Progenitor cell of endocrine pancreas (in vitro differentiated cells): ENCODE results near the gene TREX2. TPM values are rescaled to one million over a fixed set of nuclear protein-coding genes. Genes with fewer than 3 reads are reported as not detected.

Experiments used
- DNase-seq: peaks from one replicate; pipeline ENCODE4 v3.0.0; 2021; ENCODE audit warnings: low spot score; ENCODE audit not compliant: unreplicated experiment
- H3K27ac Mint-ChIP-seq: 2 replicates; pipeline ENCODE4 v1.8.0; 2021; ENCODE audit warnings: mild to moderate bottlenecking, moderate library complexity, mixed read lengths
- H3K27me3 Mint-ChIP-seq: 2 replicates; pipeline ENCODE4 v1.8.0; 2021; ENCODE audit warnings: mixed read lengths
- H3K36me3 Mint-ChIP-seq: 2 replicates; pipeline ENCODE4 v1.8.0; 2022; ENCODE audit warnings: mixed read lengths; ENCODE audit not compliant: insufficient read depth
- H3K4me1 Mint-ChIP-seq: 2 replicates; pipeline ENCODE4 v1.8.0; 2021; ENCODE audit warnings: low read depth, mixed read lengths
- H3K4me3 Mint-ChIP-seq: 2 replicates; pipeline ENCODE4 v1.8.0; 2021; ENCODE audit warnings: low read depth, mild to moderate bottlenecking, moderate library complexity, mixed read lengths
- H3K9me3 Mint-ChIP-seq: 2 replicates; pipeline ENCODE4 v1.8.0; 2021; ENCODE audit warnings: low read depth, mixed read lengths
- total RNA-seq: library from RNA; stranded (reverse); gene quantifications from 2 replicates; pipeline ENCODE4 v1.2.1, GENCODE V29; 2021
- TF ChIP-seq, protein P1 (sequence below): fragments of 200-600 bp; sonication (generic); IDR thresholded peaks from one replicate; pipeline ENCODE4 v1.5.0; 2021; ENCODE audit warnings: antibody characterized with exemption, mild to moderate bottlenecking; ENCODE audit not compliant: unreplicated experiment

Gene TREX2
- total RNA-seq, 1 donor from 2014 or later: 0.41 TPM

DNA sequence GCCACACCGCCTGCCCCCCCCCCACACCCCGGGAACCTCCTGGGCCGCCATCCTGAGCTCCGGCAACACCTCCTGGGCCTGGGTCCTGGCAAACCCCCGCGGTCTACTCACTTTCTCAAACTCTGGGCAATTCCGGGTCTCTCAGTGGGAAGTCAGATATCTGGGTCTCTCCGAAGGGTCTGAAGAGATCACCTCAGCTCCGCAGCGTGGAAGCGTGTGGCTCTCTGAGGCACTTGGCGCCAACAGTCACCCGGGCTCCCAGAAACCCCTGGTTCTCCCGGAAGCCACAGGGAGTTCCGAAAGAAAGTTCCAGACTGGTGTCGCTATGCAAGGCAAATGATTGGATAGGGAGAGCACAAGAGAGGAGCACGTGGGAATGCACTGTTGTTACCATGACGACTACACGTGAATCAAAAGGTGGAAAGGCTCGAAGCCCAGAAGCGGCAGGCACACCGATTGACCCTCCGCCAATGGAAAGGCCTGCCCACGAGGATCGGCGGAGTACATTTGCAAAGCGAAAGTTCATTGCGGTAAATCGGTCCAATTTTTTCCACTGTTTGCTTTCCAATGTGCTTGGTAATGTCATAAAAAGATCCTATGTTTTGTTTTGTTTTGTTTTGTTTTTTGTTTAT, 44.6 kb downstream of the TREX2 start, which contains the start of gene PNMA6E:
Gene PNMA6E, minus strand, starts transcription at position 218 of the 632 bp plus-strand sequence. CDS start 2,501 bp downstream, outside the sequence.
- Mint-ChIP-seq H3K27me3 (peaks cover 25% of the 10 kb centered on the region), H3K4me3 (no peak within 1 kb of the TSS), H3K9me3 (peaks cover 19% of the 10 kb centered on the region), H3K4me1 (peaks cover 2% of the 10 kb centered on the region), H3K27ac (no peak within 1 kb of the TSS), H3K36me3 (peaks cover 4% of the 10 kb centered on the region)
- TF ChIP-seq, protein P1, sequence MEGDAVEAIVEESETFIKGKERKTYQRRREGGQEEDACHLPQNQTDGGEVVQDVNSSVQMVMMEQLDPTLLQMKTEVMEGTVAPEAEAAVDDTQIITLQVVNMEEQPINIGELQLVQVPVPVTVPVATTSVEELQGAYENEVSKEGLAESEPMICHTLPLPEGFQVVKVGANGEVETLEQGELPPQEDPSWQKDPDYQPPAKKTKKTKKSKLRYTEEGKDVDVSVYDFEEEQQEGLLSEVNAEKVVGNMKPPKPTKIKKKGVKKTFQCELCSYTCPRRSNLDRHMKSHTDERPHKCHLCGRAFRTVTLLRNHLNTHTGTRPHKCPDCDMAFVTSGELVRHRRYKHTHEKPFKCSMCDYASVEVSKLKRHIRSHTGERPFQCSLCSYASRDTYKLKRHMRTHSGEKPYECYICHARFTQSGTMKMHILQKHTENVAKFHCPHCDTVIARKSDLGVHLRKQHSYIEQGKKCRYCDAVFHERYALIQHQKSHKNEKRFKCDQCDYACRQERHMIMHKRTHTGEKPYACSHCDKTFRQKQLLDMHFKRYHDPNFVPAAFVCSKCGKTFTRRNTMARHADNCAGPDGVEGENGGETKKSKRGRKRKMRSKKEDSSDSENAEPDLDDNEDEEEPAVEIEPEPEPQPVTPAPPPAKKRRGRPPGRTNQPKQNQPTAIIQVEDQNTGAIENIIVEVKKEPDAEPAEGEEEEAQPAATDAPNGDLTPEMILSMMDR: no peak
- DNase-seq: no peak

DNA sequence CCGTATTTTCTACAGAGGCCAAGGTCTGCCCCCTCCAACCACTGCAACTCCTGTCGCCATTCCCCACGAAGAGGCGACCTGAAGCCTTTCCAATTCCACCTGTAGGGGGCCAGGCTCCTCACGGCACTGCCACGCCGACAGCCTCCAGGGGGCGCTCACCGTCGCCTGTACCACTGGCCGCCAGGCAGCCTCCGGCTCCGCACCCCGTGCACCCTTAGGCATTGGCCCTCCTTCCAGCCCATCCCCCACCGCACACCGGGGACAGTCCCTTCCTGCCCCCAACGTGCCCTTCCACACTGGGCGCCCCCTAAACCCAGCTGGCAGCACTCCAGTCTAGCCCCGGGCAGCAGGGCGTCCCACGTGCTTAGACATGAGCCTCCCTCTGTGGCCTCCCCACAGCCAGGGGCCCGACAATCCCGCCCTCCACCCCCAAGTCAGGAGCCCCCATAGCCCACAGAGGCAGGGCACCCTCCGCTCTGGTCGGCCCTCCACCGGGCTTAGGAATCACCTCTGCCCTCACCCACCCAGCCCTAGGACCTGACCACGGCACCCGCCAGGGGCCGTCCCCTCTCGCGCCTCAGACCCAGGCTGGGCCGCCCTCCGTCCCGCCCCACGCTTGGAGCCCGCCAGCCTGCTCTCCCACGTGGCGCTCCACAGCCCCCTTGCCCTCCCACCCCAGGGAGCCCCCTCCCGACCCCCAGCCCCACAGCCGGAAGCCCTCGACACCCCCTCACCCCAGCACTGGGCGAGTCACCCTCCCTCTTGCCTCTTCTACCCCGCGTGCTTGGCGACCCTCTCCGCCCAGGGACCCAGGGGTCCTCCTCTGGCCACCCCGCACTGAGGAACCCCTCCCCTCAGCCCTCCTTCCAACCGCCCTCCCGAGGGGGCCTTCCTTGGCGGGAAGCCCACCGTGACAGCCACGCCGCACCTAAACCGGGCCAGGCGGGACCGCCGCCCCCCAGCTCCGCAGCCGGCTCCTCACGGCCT, 45.4 kb downstream of the TREX2 start:
- peaks cover 2% of the 10 kb centered on the region for H3K4me1 Mint-ChIP-seq
- H3K27ac Mint-ChIP-seq: no peak overlapping the region
- no peak for DNase-seq
- TF ChIP-seq, protein P1: peak; percentile 64
- no peak overlapping the region for H3K4me3 Mint-ChIP-seq
- peaks cover 19% of the 10 kb centered on the region for H3K9me3 Mint-ChIP-seq
- H3K36me3 Mint-ChIP-seq: peaks cover 4% of the 10 kb centered on the region
- H3K27me3 Mint-ChIP-seq: peaks cover 19% of the 10 kb centered on the region

DNA sequence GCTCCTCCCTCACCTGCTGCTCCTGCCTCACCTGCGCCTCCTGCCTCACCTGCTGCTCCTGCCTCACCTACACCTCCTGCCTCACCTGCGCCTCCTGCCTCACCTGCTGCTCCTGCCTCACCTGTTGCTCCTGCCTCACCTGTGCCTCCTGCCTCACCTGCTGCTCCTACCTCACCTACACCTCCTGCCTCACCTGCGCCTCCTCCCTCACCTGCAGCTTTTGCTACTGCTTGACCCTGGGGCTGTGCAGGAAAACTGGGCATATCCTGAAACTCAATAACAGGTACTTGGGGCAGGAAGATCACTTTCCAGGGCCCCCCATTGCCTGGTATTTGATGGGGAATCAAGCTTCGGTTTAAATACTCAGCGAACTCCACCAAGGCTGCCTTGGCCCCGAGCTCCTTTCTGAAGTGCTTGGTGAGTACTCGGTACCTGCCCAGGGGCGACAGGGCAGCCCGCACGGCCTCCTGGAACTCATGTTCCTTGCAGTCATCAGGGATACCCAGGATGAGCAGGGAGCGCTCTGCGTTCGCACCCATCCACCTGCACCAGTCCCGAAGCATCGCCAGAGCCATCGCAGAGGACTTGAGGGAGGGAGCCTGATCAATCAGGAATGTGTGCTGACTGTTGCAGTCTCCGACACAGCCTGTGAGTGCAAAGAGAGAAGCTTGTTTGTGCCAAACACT, 47.4 kb downstream of the TREX2 start:
- no peak overlapping the region for H3K27ac Mint-ChIP-seq
- DNase-seq: no peak
- peaks cover 17% of the 10 kb centered on the region for H3K27me3 Mint-ChIP-seq
- no peak overlapping the region for H3K4me3 Mint-ChIP-seq
- H3K9me3 Mint-ChIP-seq: peaks cover 19% of the 10 kb centered on the region
- peaks cover 2% of the 10 kb centered on the region for H3K4me1 Mint-ChIP-seq
- H3K36me3 Mint-ChIP-seq: peaks cover 4% of the 10 kb centered on the region
- TF ChIP-seq, protein P1: no peak

DNA sequence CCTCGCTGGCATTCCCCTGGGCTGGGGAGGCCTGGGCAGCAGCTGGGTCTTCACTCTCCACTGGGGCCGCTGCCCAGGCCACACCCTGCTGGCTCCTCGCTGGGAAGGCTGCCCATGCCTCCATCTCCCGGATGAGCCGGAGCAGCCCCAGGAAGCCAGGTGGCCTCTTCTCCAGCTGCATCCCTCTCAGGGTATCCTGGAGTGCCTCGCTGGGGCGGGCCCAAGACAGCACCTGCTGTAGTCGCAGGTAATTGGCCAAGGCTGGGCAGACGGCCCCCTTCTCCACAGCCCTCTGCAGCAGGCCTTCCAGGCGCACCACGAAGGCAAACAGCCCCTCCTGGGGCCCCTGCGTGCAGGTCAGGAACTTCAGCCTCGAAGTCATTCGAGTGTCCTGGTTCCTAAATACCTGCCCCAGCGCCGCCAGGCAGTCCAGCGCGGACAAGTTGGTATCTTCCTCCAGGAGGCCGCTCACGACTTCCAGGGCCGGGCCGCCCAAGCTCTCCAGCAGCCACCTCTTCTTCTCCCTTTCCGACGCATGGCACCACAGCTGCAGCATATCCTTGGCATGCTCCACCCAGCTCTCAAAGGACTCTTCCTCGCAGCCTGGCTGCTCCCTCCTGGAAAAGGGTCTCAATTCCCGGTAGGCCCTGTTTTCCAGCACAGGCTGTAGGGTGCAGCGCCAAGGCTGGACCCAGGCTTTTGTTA, 48.4 kb downstream of the TREX2 start:
- Mint-ChIP-seq H3K36me3 (peaks cover 4% of the 10 kb centered on the region), H3K4me3 (no peak overlapping the region), H3K9me3 (peaks cover 11% of the 10 kb centered on the region), H3K4me1 (peaks cover 2% of the 10 kb centered on the region), H3K27ac (no peak overlapping the region), H3K27me3 (peaks cover 8% of the 10 kb centered on the region)
- TF ChIP-seq, protein P1: no peak
- DNase-seq: no peak
